GM19438 (cell line): ENCODE results near the gene TRMT44.
"Not testable (repeated sequence)": the region's sequence is repeated elsewhere in the genome, so short reads cannot be mapped to it uniquely, and the experiment has no call there.

Source experiments
- ATAC-seq: cut with Tn5 transposase; IDR thresholded peaks from one replicate; pipeline ENCODE4 v1.9.1; 2021; ENCODE audit warnings: low read depth; ENCODE audit not compliant: unreplicated experiment

TRMT44 gene

GRCh38 chr4:8507196-8507570 lies 66.6 kb downstream of the TRMT44 start:
- ATAC-seq, result no peak

GRCh38 chr4:8507624-8508023 lies 67.0 kb downstream of the TRMT44 start:
- no peak for ATAC-seq

GRCh38 chr4:8508266-8508665 lies 67.7 kb downstream of the TRMT44 start:
- no peak for ATAC-seq

- ATAC-seq, result no peak
These were observed 68.2 kb downstream of the TRMT44 start for GRCh38 chr4:8508740-8509139.

- no peak for ATAC-seq
These were observed 68.9 kb downstream of the TRMT44 start for GRCh38 chr4:8509311-8509950.

GRCh38 chr4:8510191-8510590 lies 69.6 kb downstream of the TRMT44 start:
- ATAC-seq, result no peak

- ATAC-seq, result no peak
These were observed 70.2 kb downstream of the TRMT44 start for GRCh38 chr4:8510611-8511285.

GRCh38 chr4:8512510-8512909 lies 71.9 kb downstream of the TRMT44 start:
- no peak for ATAC-seq

- ATAC-seq, result not testable (repeated sequence)
These were observed 72.5 kb downstream of the TRMT44 start for GRCh38 chr4:8513080-8513479.

GRCh38 chr4:8513931-8514330 lies 73.4 kb downstream of the TRMT44 start:
- ATAC-seq, result no peak

- ATAC-seq, result no peak
These were observed 73.8 kb downstream of the TRMT44 start for GRCh38 chr4:8514391-8514790.

GRCh38 chr4:8515316-8516060 lies 74.9 kb downstream of the TRMT44 start:
- ATAC-seq, result no peak

GRCh38 chr4:8516061-8516573 lies 75.5 kb downstream of the TRMT44 start:
- no peak for ATAC-seq

- ATAC-seq, result no peak
These were observed 76.5 kb downstream of the TRMT44 start for GRCh38 chr4:8516996-8517550.

- ATAC-seq, result no peak
These were observed 77.4 kb downstream of the TRMT44 start for GRCh38 chr4:8517946-8518345.

- no peak for ATAC-seq
These were observed 81.9 kb downstream of the TRMT44 start for GRCh38 chr4:8522160-8523120.

- ATAC-seq, result no peak
These were observed 82.6 kb downstream of the TRMT44 start for GRCh38 chr4:8523175-8523574.

- ATAC-seq, result no peak
These were observed 83.2 kb downstream of the TRMT44 start for GRCh38 chr4:8523766-8524165.

- no peak for ATAC-seq
These were observed 84.2 kb downstream of the TRMT44 start for GRCh38 chr4:8524595-8525382.
